HEK293 (cell line): ENCODE results near the gene KCNJ6.

ENCODE experiments used
- CTCF ChIA-PET: fragments of 350-600 bp; formaldehyde crosslinking; extraction: SDS; loops from one replicate; lab custom pipeline; 2021; ENCODE audit warnings: antibody characterized with exemption; lab: Yijun Ruan, JAX
- POLR2A ChIA-PET: fragments of 300-600 bp; formaldehyde crosslinking; extraction: SDS; loops from one replicate; lab custom pipeline; 2020; ENCODE audit warnings: antibody characterized with exemption, inconsistent platforms; lab: Yijun Ruan, JAX
- H3K27ac ChIP-seq: fragments of 200-500 bp; sonication (Bioruptor generic); 2 replicates; pipeline ENCODE4 v1.5.1; 2014; ENCODE audit warnings: low read depth, low read length, control low read depth, inconsistent platforms; ENCODE audit errors: extremely low read depth
- H3K36me3 ChIP-seq, 2 experiments: fragments of 200-500 bp in 1 of 2; sonication (Bioruptor generic) in 1 of 2; 1 replicate in 1 of 2; 2 replicates in 1 of 2; pipeline ENCODE4 v1.5.1; 2014 to 2017; ENCODE audit warnings: inconsistent platforms in 2 of 2, low read length in 2 of 2; ENCODE audit not compliant: control insufficient read depth in 2 of 2, insufficient read depth in 1 of 2
- H3K4me1 ChIP-seq: fragments of 200-500 bp; sonication (Bioruptor generic); 2 replicates; pipeline ENCODE4 v1.5.1; 2014; ENCODE audit warnings: mild to moderate bottlenecking, low read length, inconsistent platforms; ENCODE audit not compliant: control insufficient read depth, insufficient read depth
- H3K4me3 ChIP-seq: 2 replicates; pipeline ENCODE4 v1.5.1; 2011; ENCODE audit warnings: low read depth, mild to moderate bottlenecking, control low read depth, low read length, moderate library complexity
- H3K9me3 ChIP-seq: fragments of 200-500 bp; sonication (Bioruptor generic); 2 replicates; pipeline ENCODE4 v1.5.1; 2014; ENCODE audit warnings: low read depth, low read length, inconsistent platforms; ENCODE audit not compliant: control insufficient read depth, insufficient read depth
- AEBP2 ChIP-seq: fragments of 450-650 bp; formaldehyde crosslinking; IDR thresholded peaks from 2 replicates; pipeline ENCODE4 v1.5.1; 2016; ENCODE audit warnings: missing biosample characterization, missing genetic modification characterization, borderline replicate concordance
- EGR2 ChIP-seq: fragments of 450-650 bp; formaldehyde crosslinking; IDR thresholded peaks from 2 replicates; pipeline ENCODE4 v1.5.1; 2016; ENCODE audit warnings: low read depth, missing biosample characterization, missing genetic modification characterization
- KLF8 ChIP-seq: fragments of 450-650 bp; formaldehyde crosslinking; IDR thresholded peaks from 2 replicates; pipeline ENCODE4 v1.5.1; 2016; ENCODE audit warnings: missing biosample characterization, missing genetic modification characterization
- KLF9 ChIP-seq: fragments of 450-650 bp; formaldehyde crosslinking; IDR thresholded peaks from 2 replicates; pipeline ENCODE4 v1.5.1; 2016; ENCODE audit warnings: missing biosample characterization, missing genetic modification characterization, low read depth
- ZFP69B ChIP-seq: fragments of 450-650 bp; formaldehyde crosslinking; IDR thresholded peaks from 2 replicates; pipeline ENCODE4 v1.5.1; 2016; ENCODE audit warnings: missing biosample characterization, missing genetic modification characterization
- ZNF140 ChIP-seq: fragments of 450-650 bp; formaldehyde crosslinking; IDR thresholded peaks from 2 replicates; pipeline ENCODE4 v1.5.1; 2016; ENCODE audit warnings: missing biosample characterization, missing genetic modification characterization
- ZNF148 ChIP-seq: fragments of 450-650 bp; formaldehyde crosslinking; IDR thresholded peaks from 2 replicates; pipeline ENCODE4 v1.5.0; 2017; ENCODE audit warnings: missing biosample characterization, missing genetic modification characterization, borderline replicate concordance
- ZNF155 ChIP-seq: fragments of 450-650 bp; formaldehyde crosslinking; IDR thresholded peaks from 2 replicates; pipeline ENCODE4 v1.5.1; 2016; ENCODE audit warnings: missing biosample characterization, missing genetic modification characterization
- ZNF16 ChIP-seq: fragments of 450-650 bp; formaldehyde crosslinking; IDR thresholded peaks from 2 replicates; pipeline ENCODE4 v1.5.1; 2016; ENCODE audit warnings: low read depth, missing biosample characterization, missing genetic modification characterization
- ZNF174 ChIP-seq: fragments of 450-650 bp; formaldehyde crosslinking; IDR thresholded peaks from 2 replicates; pipeline ENCODE4 v1.5.0; 2017; ENCODE audit warnings: missing biosample characterization, mild to moderate bottlenecking, missing genetic modification characterization
- ZNF354C ChIP-seq: fragments of 450-650 bp; formaldehyde crosslinking; IDR thresholded peaks from 2 replicates; pipeline ENCODE4 v1.5.1; 2016; ENCODE audit warnings: missing biosample characterization, missing genetic modification characterization, low read depth, borderline replicate concordance
- ZNF404 ChIP-seq: fragments of 450-650 bp; formaldehyde crosslinking; IDR thresholded peaks from 2 replicates; pipeline ENCODE4 v1.5.1; 2017; ENCODE audit warnings: missing biosample characterization, missing genetic modification characterization
- ZNF530 ChIP-seq: fragments of 450-650 bp; formaldehyde crosslinking; IDR thresholded peaks from 2 replicates; pipeline ENCODE4 v1.5.1; 2016; ENCODE audit warnings: low read depth, missing biosample characterization, missing genetic modification characterization
- ZNF560 ChIP-seq: fragments of 450-650 bp; formaldehyde crosslinking; IDR thresholded peaks from 2 replicates; pipeline ENCODE4 v1.5.1; 2017; ENCODE audit warnings: missing biosample characterization, missing genetic modification characterization, borderline replicate concordance
- ZNF76 ChIP-seq: fragments of 450-650 bp; formaldehyde crosslinking; IDR thresholded peaks from 2 replicates; pipeline ENCODE4; 2016; ENCODE audit warnings: low read depth, missing biosample characterization, missing genetic modification characterization, borderline replicate concordance
- TF ChIP-seq, protein P1 (sequence below): fragments of 450-650 bp; formaldehyde crosslinking; IDR thresholded peaks from 2 replicates; pipeline ENCODE4 v1.5.1; 2016; ENCODE audit warnings: missing biosample characterization, missing genetic modification characterization
- TF ChIP-seq, protein P2 (sequence below): fragments of 450-650 bp; formaldehyde crosslinking; IDR thresholded peaks from 2 replicates; pipeline ENCODE4 v1.5.1; 2016; ENCODE audit warnings: missing biosample characterization, missing genetic modification characterization
- TF ChIP-seq, protein P3 (sequence below): fragments of 450-650 bp; formaldehyde crosslinking; IDR thresholded peaks from 2 replicates; pipeline ENCODE4 v1.5.1; 2016; ENCODE audit warnings: missing biosample characterization, missing genetic modification characterization

Gene KCNJ6

DNA sequence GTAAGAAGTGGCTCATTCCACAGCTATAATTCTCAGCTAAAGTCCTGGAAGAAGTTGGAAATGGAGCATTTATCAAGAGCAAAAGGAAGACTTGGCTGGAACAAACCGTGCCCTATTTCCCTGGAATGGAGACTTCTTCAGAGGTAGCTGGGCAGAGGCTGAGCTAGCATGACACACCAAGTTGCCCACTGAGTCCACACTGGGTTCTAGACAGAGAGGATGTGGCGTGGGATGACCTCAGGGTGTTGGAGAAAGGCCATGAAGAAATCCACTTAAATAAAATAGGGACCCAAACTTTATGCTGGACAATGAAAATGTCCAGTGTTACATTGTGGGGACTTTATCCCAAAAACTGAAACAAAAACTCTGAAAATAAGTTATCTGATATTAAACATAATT lies 116.2 kb downstream of the KCNJ6 start:
- ChIA-PET CTCF (interaction anchor here (0.6 kb wide), 2 partner anchors 19 to 87 kb away, joined by 3 to 6 read pairs; no protein-coding TSS in a partner anchor), POLR2A (no interaction called here)
- Histone ChIP-seq H3K4me3 (no peak overlapping the region), H3K4me1 (no peaks in the 10 kb centered on the region), H3K9me3 (no peaks in the 10 kb centered on the region), H3K36me3 (no peaks in the 10 kb centered on the region), H3K27ac (no peak overlapping the region)
- TF ChIP-seq ZNF140 (tag by site-specific recombination), result no peak
- TF ChIP-seq ZNF174 (tag by site-specific recombination), result no peak
- TF ChIP-seq ZFP69B, result no peak
- no peak for TF ChIP-seq KLF8 (tag by site-specific recombination)
- TF ChIP-seq, protein P1, sequence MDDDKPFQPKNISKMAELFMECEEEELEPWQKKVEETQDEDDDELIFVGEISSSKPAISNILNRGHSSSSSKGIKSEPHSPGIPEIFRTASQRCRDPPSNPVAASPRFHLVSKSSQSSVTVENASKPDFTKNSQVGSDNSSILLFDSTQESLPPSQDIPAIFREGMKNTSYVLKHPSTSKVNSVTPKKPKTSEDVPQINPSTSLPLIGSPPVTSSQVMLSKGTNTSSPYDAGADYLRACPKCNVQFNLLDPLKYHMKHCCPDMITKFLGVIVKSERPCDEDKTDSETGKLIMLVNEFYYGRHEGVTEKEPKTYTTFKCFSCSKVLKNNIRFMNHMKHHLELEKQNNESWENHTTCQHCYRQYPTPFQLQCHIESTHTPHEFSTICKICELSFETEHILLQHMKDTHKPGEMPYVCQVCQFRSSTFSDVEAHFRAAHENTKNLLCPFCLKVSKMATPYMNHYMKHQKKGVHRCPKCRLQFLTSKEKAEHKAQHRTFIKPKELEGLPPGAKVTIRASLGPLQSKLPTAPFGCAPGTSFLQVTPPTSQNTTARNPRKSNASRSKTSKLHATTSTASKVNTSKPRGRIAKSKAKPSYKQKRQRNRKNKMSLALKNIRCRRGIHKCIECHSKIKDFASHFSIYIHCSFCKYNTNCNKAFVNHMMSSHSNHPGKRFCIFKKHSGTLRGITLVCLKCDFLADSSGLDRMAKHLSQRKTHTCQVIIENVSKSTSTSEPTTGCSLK, result no peak
- TF ChIP-seq ZNF155, result no peak
- no peak for TF ChIP-seq ZNF16 (tag by site-specific recombination)
- no peak for TF ChIP-seq KLF9
- no peak for TF ChIP-seq EGR2
- TF ChIP-seq, protein P2, sequence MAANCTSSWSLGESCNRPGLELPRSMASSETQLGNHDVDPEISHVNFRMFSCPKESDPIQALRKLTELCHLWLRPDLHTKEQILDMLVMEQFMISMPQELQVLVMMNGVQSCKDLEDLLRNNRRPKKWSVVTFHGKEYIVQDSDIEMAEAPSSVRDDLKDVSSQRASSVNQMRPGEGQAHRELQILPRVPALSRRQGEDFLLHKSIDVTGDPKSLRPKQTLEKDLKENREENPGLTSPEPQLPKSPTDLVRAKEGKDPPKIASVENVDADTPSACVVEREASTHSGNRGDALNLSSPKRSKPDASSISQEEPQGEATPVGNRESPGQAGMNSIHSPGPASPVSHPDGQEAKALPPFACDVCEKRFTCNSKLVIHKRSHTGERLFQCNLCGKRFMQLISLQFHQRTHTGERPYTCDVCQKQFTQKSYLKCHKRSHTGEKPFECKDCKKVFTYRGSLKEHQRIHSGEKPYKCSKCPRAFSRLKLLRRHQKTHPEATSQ, result no peak
- TF ChIP-seq ZNF76, result no peak
- TF ChIP-seq ZNF530, result no peak
- no peak for TF ChIP-seq AEBP2
- TF ChIP-seq, protein P3, sequence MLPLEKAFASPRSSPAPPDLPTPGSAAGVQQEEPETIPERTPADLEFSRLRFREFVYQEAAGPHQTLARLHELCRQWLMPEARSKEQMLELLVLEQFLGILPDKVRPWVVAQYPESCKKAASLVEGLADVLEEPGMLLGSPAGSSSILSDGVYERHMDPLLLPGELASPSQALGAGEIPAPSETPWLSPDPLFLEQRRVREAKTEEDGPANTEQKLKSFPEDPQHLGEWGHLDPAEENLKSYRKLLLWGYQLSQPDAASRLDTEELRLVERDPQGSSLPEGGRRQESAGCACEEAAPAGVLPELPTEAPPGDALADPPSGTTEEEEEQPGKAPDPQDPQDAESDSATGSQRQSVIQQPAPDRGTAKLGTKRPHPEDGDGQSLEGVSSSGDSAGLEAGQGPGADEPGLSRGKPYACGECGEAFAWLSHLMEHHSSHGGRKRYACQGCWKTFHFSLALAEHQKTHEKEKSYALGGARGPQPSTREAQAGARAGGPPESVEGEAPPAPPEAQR (tag by site-specific recombination), result no peak
- no peak for TF ChIP-seq ZNF404
- TF ChIP-seq ZNF148 (tag by site-specific recombination), result no peak
- TF ChIP-seq ZNF354C, result no peak
- TF ChIP-seq ZNF560 (tag by site-specific recombination), result no peak
